ENCODE measurements around the gene SLC12A5. TPM values are rescaled to one million over a fixed set of nuclear protein-coding genes. Genes with fewer than 3 reads are reported as not detected.

Gene SLC12A5
- total and polyA plus RNA-seq, 2 of the 4 experiments (the other 2 are of a cell fraction): 2.2 TPM; not detected in 1

DNA sequence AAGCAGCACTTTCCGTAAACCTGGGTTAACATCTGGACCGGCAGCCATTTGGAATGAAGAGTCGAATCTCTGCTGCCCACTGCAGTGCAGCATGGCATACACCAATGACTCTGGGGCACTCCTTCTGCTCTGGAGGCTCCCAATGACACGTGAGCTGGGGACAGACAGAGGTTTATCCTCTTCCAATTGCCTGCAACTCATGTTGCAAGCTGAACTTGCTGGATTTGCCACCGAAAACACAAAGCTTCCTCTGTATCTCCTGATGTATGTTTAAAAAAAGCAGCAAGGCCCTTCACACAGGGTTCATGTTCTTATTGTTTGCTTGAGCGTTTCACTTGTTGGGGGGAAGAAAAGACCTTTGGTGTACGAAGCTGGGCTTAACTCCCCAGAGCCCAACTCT lies 49.9 kb downstream of the SLC12A5 start:
- Histone ChIP-seq H3K9me1 (ENCODE audit: insufficient read depth, low read length) (peaks cover 13% of the 10 kb centered on the region; the same call in 1 of the 2 replicates), H3K9me3 (ENCODE audit: control insufficient read depth, insufficient read depth, low read length) (no peaks in the 10 kb centered on the region), H3K4me1 (ENCODE audit: control insufficient read depth, insufficient read depth, low read length) (no peaks in the 10 kb centered on the region), H3K36me3 (ENCODE audit: control insufficient read depth, insufficient read depth, low read length) (peaks cover 20% of the 10 kb centered on the region), H2AK5ac (ENCODE audit: low read depth, low read length) (no peak overlapping the region), H3K14ac (replicated peaks; ENCODE audit: low read depth, low read length) (no peak overlapping the region), H2AFZ (replicated peaks; ENCODE audit: low read length, poor library complexity) (no peak overlapping the region), H2BK15ac (ENCODE audit: low read depth, low read length) (no peak overlapping the region), H4K91ac (ENCODE audit: insufficient read depth, low read depth, low read length) (no peak overlapping the region), H3K4ac (ENCODE audit: low read depth, low read length) (no peak overlapping the region), H3K9ac (ENCODE audit: low read depth, low read length) (no peak overlapping the region), H3K4me3 (ENCODE audit: insufficient read depth, low read depth, low read length) (no peak overlapping the region), H3K56ac (ENCODE audit: extremely low read depth, insufficient read depth, low read length) (no peak overlapping the region), H3K18ac (ENCODE audit: low read depth, low read length) (no peak overlapping the region), H3K27me3 (ENCODE audit: control insufficient read depth, insufficient read depth, low read length) (no peaks in the 10 kb centered on the region), H4K5ac (ENCODE audit: low read depth, low read length) (no peak overlapping the region), H3K79me1 (ENCODE audit: low read depth in 1 of 2, low read length in 2 of 2) (peaks cover 37 to 58% of the 10 kb centered on the region in 2 experiments), H2AK9ac (replicated peaks; ENCODE audit: low read depth, low read length, poor library complexity) (no peak overlapping the region), H3K27ac (ENCODE audit: insufficient read depth, low read length) (no peak overlapping the region), H3K23ac (ENCODE audit: low read depth, low read length) (no peak overlapping the region), H2BK120ac (ENCODE audit: low read depth, low read length) (no peak overlapping the region), H4K20me1 (ENCODE audit: insufficient read depth, low read length) (peaks cover 47% of the 10 kb centered on the region), H2BK5ac (ENCODE audit: low read depth, low read length, poor library complexity, severe bottlenecking) (no peak overlapping the region), H3K4me2 (ENCODE audit: low read depth, low read length) (no peak overlapping the region), H4K8ac (ENCODE audit: low read depth in 2 of 2, low read length in 2 of 2) (no peak overlapping the region), H2BK20ac (ENCODE audit: low read depth, low read length) (no peak overlapping the region)
- intact Hi-C loops (cut with micrococcal nuclease): no loop called here
- ATAC-seq (ENCODE audit: low read depth): no peak
- in situ Hi-C loops (cut with MboI; ENCODE audit: low sequenced_read_pairs): no loop called here
- CTCF ChIA-PET: no interaction called here
- dilution Hi-C loops (cut with HindIII; ENCODE audit: low sequenced_read_pairs, unreplicated experiment): no loop called here
- DNase-seq: no peak
- no TSS peak for BruUV-seq (replicated peaks)
- 93% methylated on average over 4 of the region's 7 CpGs; no CpG with 5 or more reads in 1 of the 2 experiments for WGBS, 2 experiments (ENCODE audit: extremely low coverage in 2 of 2, insufficient read length in 1 of 2)
- TF ChIP-seq RAD21 (IDR thresholded peaks at IDR 0.05; ENCODE audit: low read length) (no peak), RCOR1 (IDR thresholded peaks at IDR 0.05; ENCODE audit: insufficient replicate concordance, low read length) (no peak), RFX5 (IDR thresholded peaks at IDR 0.05; ENCODE audit: low read depth, low read length) (no peak), CTCF (conservative IDR thresholded peaks at IDR 0.05; ENCODE audit: low read depth, low read length) (no peak), MXI1 (IDR thresholded peaks at IDR 0.05; ENCODE audit: borderline replicate concordance, low read depth, low read length) (no peak), POLR2A (IDR thresholded peaks at IDR 0.05; ENCODE audit: low read depth, low read length) (no peak), MAFK (IDR thresholded peaks at IDR 0.05; ENCODE audit: low read depth, low read length) (no peak), FOS (IDR thresholded peaks at IDR 0.05; ENCODE audit: low read depth, low read length) (no peak), NFE2L2 (IDR thresholded peaks at IDR 0.05; ENCODE audit: low read depth, low read length) (no peak), MAZ (IDR thresholded peaks at IDR 0.05; ENCODE audit: borderline replicate concordance, low read depth, low read length) (no peak), ELK1 (IDR thresholded peaks at IDR 0.05; ENCODE audit: borderline replicate concordance, low read depth, low read length) (no peak), CEBPB (IDR thresholded peaks at IDR 0.05; ENCODE audit: low read depth, low read length) (no peak), CHD1 (IDR thresholded peaks at IDR 0.05; ENCODE audit: low read depth, low read length) (no peak), BHLHE40 (IDR thresholded peaks at IDR 0.05; ENCODE audit: low read depth, low read length) (no peak), SMC3 (IDR thresholded peaks at IDR 0.05; ENCODE audit: low read depth, low read length) (no peak)
- TF ChIP-seq, protein P1, sequence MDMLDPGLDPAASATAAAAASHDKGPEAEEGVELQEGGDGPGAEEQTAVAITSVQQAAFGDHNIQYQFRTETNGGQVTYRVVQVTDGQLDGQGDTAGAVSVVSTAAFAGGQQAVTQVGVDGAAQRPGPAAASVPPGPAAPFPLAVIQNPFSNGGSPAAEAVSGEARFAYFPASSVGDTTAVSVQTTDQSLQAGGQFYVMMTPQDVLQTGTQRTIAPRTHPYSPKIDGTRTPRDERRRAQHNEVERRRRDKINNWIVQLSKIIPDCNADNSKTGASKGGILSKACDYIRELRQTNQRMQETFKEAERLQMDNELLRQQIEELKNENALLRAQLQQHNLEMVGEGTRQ (IDR thresholded peaks at IDR 0.05; ENCODE audit: low read depth, low read length): no peak
- POLR2A ChIA-PET (ENCODE audit: unreplicated experiment): no interaction called here
